Thyroid gland (tissue), 4 donors: ENCODE measurements around the gene IGFBP5.

ENCODE experiments used
- CTCF ChIP-seq, 6 experiments: fragments of 200-600 bp in 3 of 6; fragments of 450-650 bp in 3 of 6; sonication (generic) in 3 of 6; IDR thresholded peaks; one replicate each; pipeline ENCODE4 v1.5.1; 2016 to 2019; ENCODE audit warnings: antibody characterized with exemption in 6 of 6, mild to moderate bottlenecking in 2 of 6, inconsistent platforms in 1 of 6, moderate library complexity in 1 of 6
- POLR2A ChIP-seq, 2 donors: fragments of 450-650 bp; IDR thresholded peaks; one replicate each; pipeline ENCODE4 v1.6.1; 2017; ENCODE audit warnings: antibody characterized with exemption in 2 of 2, mild to moderate bottlenecking in 2 of 2, moderate library complexity in 1 of 2

GRCh38 chr2:216677439-216678097, 17.8 kb downstream of the IGFBP5 start:
- TF ChIP-seq CTCF (IDR thresholded peaks at IDR 0.05) (no peak), POLR2A (IDR thresholded peaks at IDR 0.05) (no peak)
